HEK293 (cell line): ENCODE measurements around the gene GNAI1.

Experiments
- CTCF ChIA-PET: fragments of 350-600 bp; formaldehyde crosslinking; extraction: SDS; loops from one replicate; lab custom pipeline; 2021; ENCODE audit warnings: antibody characterized with exemption; lab: Yijun Ruan, JAX
- POLR2A ChIA-PET: fragments of 300-600 bp; formaldehyde crosslinking; extraction: SDS; loops from one replicate; lab custom pipeline; 2020; ENCODE audit warnings: antibody characterized with exemption, inconsistent platforms; lab: Yijun Ruan, JAX
- H3K27ac ChIP-seq: fragments of 200-500 bp; sonication (Bioruptor generic); 2 replicates; pipeline ENCODE4 v1.5.1; 2014; ENCODE audit warnings: low read depth, low read length, control low read depth, inconsistent platforms; ENCODE audit errors: extremely low read depth
- H3K36me3 ChIP-seq, 2 experiments: fragments of 200-500 bp in 1 of 2; sonication (Bioruptor generic) in 1 of 2; 1 replicate in 1 of 2; 2 replicates in 1 of 2; pipeline ENCODE4 v1.5.1; 2014 to 2017; ENCODE audit warnings: inconsistent platforms in 2 of 2, low read length in 2 of 2; ENCODE audit not compliant: control insufficient read depth in 2 of 2, insufficient read depth in 1 of 2
- H3K4me1 ChIP-seq: fragments of 200-500 bp; sonication (Bioruptor generic); 2 replicates; pipeline ENCODE4 v1.5.1; 2014; ENCODE audit warnings: mild to moderate bottlenecking, low read length, inconsistent platforms; ENCODE audit not compliant: control insufficient read depth, insufficient read depth
- H3K4me3 ChIP-seq: 2 replicates; pipeline ENCODE4 v1.5.1; 2011; ENCODE audit warnings: low read depth, mild to moderate bottlenecking, control low read depth, low read length, moderate library complexity
- H3K9me3 ChIP-seq: fragments of 200-500 bp; sonication (Bioruptor generic); 2 replicates; pipeline ENCODE4 v1.5.1; 2014; ENCODE audit warnings: low read depth, low read length, inconsistent platforms; ENCODE audit not compliant: control insufficient read depth, insufficient read depth
- BCL11B ChIP-seq: fragments of 450-650 bp; formaldehyde crosslinking; IDR thresholded peaks from 2 replicates; pipeline ENCODE4 v1.5.1; 2016; ENCODE audit warnings: low read depth, missing biosample characterization, missing genetic modification characterization
- EGR2 ChIP-seq: fragments of 450-650 bp; formaldehyde crosslinking; IDR thresholded peaks from 2 replicates; pipeline ENCODE4 v1.5.1; 2016; ENCODE audit warnings: low read depth, missing biosample characterization, missing genetic modification characterization
- FEZF1 ChIP-seq: fragments of 450-650 bp; formaldehyde crosslinking; IDR thresholded peaks from 2 replicates; pipeline ENCODE4 v1.5.1; 2016; ENCODE audit warnings: missing biosample characterization, missing genetic modification characterization
- GLI2 ChIP-seq: fragments of 450-650 bp; formaldehyde crosslinking; IDR thresholded peaks from 2 replicates; pipeline ENCODE4; 2017; ENCODE audit warnings: missing biosample characterization, missing genetic modification characterization, low read depth, borderline replicate concordance
- HOXD13 ChIP-seq: sonication (generic); formaldehyde crosslinking; IDR thresholded peaks from 2 replicates; pipeline ENCODE4 v1.8.0; 2022; ENCODE audit warnings: missing genetic modification reagents, borderline replicate concordance
- KLF16 ChIP-seq: fragments of 450-650 bp; formaldehyde crosslinking; IDR thresholded peaks from 2 replicates; pipeline ENCODE4 v1.5.1; 2017; ENCODE audit warnings: missing biosample characterization, missing genetic modification characterization
- PRDM1 ChIP-seq: fragments of 450-650 bp; formaldehyde crosslinking; IDR thresholded peaks from 2 replicates; pipeline ENCODE4; 2016; ENCODE audit warnings: missing biosample characterization, missing genetic modification characterization
- PRDM10 ChIP-seq: fragments of 450-650 bp; formaldehyde crosslinking; IDR thresholded peaks from 2 replicates; pipeline ENCODE4 v1.5.1; 2016; ENCODE audit warnings: missing biosample characterization, missing genetic modification characterization
- PRDM2 ChIP-seq: fragments of 450-650 bp; formaldehyde crosslinking; IDR thresholded peaks from 2 replicates; pipeline ENCODE4 v1.5.1; 2016; ENCODE audit warnings: missing biosample characterization, missing genetic modification characterization, borderline replicate concordance
- RBAK ChIP-seq: fragments of 450-650 bp; formaldehyde crosslinking; IDR thresholded peaks from 2 replicates; pipeline ENCODE4 v1.5.1; 2016; ENCODE audit warnings: missing biosample characterization, missing genetic modification characterization
- TCF7L2 ChIP-seq: IDR thresholded peaks from 2 replicates; pipeline ENCODE4 v1.6.1; 2011; ENCODE audit warnings: low read depth, mild to moderate bottlenecking, inconsistent platforms, low read length, moderate library complexity, borderline replicate concordance
- ZBTB1 ChIP-seq: fragments of 450-650 bp; formaldehyde crosslinking; IDR thresholded peaks from 2 replicates; pipeline ENCODE4 v1.5.1; 2016; ENCODE audit warnings: missing biosample characterization, missing genetic modification characterization
- ZBTB21 ChIP-seq: fragments of 450-650 bp; formaldehyde crosslinking; IDR thresholded peaks from 2 replicates; pipeline ENCODE4 v1.5.1; 2017; ENCODE audit warnings: missing biosample characterization, missing genetic modification characterization
- ZEB2 ChIP-seq: fragments of 450-650 bp; formaldehyde crosslinking; IDR thresholded peaks from 2 replicates; pipeline ENCODE4 v1.5.1; 2016; ENCODE audit warnings: missing biosample characterization, missing genetic modification characterization
- ZIC2 ChIP-seq: fragments of 450-650 bp; formaldehyde crosslinking; IDR thresholded peaks from 2 replicates; pipeline ENCODE4 v1.5.1; 2016; ENCODE audit warnings: missing biosample characterization, missing genetic modification characterization
- ZNF24 ChIP-seq: fragments of 450-650 bp; formaldehyde crosslinking; IDR thresholded peaks from 2 replicates; pipeline ENCODE4 v1.5.1; 2016; ENCODE audit warnings: missing biosample characterization, missing genetic modification characterization
- ZNF280D ChIP-seq: fragments of 450-650 bp; formaldehyde crosslinking; IDR thresholded peaks from 2 replicates; pipeline ENCODE4 v1.5.1; 2016; ENCODE audit warnings: missing biosample characterization, missing genetic modification characterization
- ZNF37A ChIP-seq: fragments of 450-650 bp; IDR thresholded peaks from 2 replicates; pipeline ENCODE4 v1.5.1; 2018; ENCODE audit warnings: missing biosample characterization, missing genetic modification characterization
- ZNF521 ChIP-seq: fragments of 450-650 bp; formaldehyde crosslinking; IDR thresholded peaks from 2 replicates; pipeline ENCODE4 v1.5.1; 2017; ENCODE audit warnings: missing biosample characterization, mild to moderate bottlenecking, missing genetic modification characterization
- ZNF558 ChIP-seq: fragments of 450-650 bp; formaldehyde crosslinking; IDR thresholded peaks from 2 replicates; pipeline ENCODE4 v1.5.1; 2016; ENCODE audit warnings: missing biosample characterization, missing genetic modification characterization
- ZNF600 ChIP-seq: fragments of 450-650 bp; formaldehyde crosslinking; IDR thresholded peaks from 2 replicates; pipeline ENCODE4 v1.5.1; 2016; ENCODE audit warnings: missing biosample characterization, missing genetic modification characterization

The GNAI1 gene

GRCh38 chr7:80114159-80114558, 20.5 kb upstream of the GNAI1 start:
- no peaks in the 10 kb centered on the region for H3K36me3 ChIP-seq
- TF ChIP-seq ZNF521 (tag by site-specific recombination) (no peak), KLF16 (tag by site-specific recombination) (no peak), ZNF24 (tag by site-specific recombination) (no peak)
- TF ChIP-seq, all 188 proteins: peak for 0
- ChIA-PET CTCF (no interaction called here), POLR2A (interaction anchor here (0.6 kb wide), 1 partner anchor 14 kb away, joined by 3 read pairs; no protein-coding TSS in a partner anchor)
- no peaks in the 10 kb centered on the region for H3K9me3 ChIP-seq
- H3K4me3 ChIP-seq, result no peak overlapping the region
- H3K4me1 ChIP-seq, result no peaks in the 10 kb centered on the region
- no peak overlapping the region for H3K27ac ChIP-seq

GRCh38 chr7:80124526-80125264, 9.9 kb upstream of the GNAI1 start:
- CTCF ChIA-PET, result no interaction called here
- Histone ChIP-seq H3K4me1 (peaks cover 2% of the 10 kb centered on the region; the same call in 1 of the 2 replicates), H3K4me3 (no peak overlapping the region), H3K27ac (no peak overlapping the region), H3K36me3 (no peaks in the 10 kb centered on the region), H3K9me3 (no peaks in the 10 kb centered on the region)
- POLR2A ChIA-PET, result no interaction called here
- TF ChIP-seq ZNF600, result no peak
- TF ChIP-seq PRDM10 (tag by site-specific recombination), result no peak
- TF ChIP-seq ZBTB1 (tag by site-specific recombination), result no peak
- no peak for TF ChIP-seq ZNF37A (tag by site-specific recombination)
- TF ChIP-seq FEZF1 (tag by site-specific recombination), result no peak
- TF ChIP-seq ZNF280D (tag by site-specific recombination), result no peak
- TF ChIP-seq ZIC2 (tag by site-specific recombination), result no peak
- no peak for TF ChIP-seq ZNF558
- no peak for TF ChIP-seq HOXD13 (CRISPR knock-in tag)
- TF ChIP-seq PRDM1 (tag by site-specific recombination), result no peak
- no peak for TF ChIP-seq TCF7L2
- no peak for TF ChIP-seq PRDM2
- no peak for TF ChIP-seq RBAK (tag by site-specific recombination)
- TF ChIP-seq GLI2, result no peak
- no peak for TF ChIP-seq ZBTB21
- no peak for TF ChIP-seq BCL11B
- no peak for TF ChIP-seq EGR2
- no peak for TF ChIP-seq ZEB2
